Right lobe of liver (tissue), 4 donors: Measurements from ENCODE around the gene TMBIM6.

Experiments used
- POLR2A ChIP-seq: fragments of 450-650 bp; IDR thresholded peaks from one replicate; pipeline ENCODE4 v1.6.1; 2017; ENCODE audit warnings: antibody characterized with exemption, mild to moderate bottlenecking
- TF ChIP-seq, protein P1 (sequence below), 4 donors: fragments of 200-600 bp in 3 of 4; fragments of 450-650 bp in 1 of 4; IDR thresholded peaks; one replicate each; pipeline versions ENCODE4 v1.5.1 to v1.8.0; 2016 to 2022; ENCODE audit warnings: antibody characterized with exemption in 4 of 4, mild to moderate bottlenecking in 2 of 4
- donor health status: DM: no; HTN: no; CAD: no.
- donor health status: DM: no; HTN: no; CAD: no.
- donor health status: DM: no; HTN: yes; CAD: no.

DNA sequence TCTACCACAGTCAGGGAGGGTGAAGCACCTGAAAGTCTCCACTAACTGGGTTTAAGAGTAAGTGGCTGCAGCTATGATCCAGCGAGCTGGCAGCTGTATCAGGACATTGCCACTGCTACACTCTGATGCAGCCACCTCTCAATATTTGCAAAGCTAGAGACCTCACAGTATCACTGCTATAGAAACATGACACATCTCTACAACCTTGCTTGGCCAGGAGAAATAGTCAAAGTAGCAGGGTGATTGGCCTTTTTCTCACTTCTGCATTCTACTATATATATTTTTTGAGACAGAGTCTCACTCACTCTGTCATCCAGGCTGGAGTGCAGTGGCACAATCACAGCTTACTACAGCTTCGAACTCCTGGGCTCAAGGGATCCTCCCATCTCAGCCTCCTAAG, 24.8 kb upstream of the TMBIM6 start:
- TF ChIP-seq, protein P1, sequence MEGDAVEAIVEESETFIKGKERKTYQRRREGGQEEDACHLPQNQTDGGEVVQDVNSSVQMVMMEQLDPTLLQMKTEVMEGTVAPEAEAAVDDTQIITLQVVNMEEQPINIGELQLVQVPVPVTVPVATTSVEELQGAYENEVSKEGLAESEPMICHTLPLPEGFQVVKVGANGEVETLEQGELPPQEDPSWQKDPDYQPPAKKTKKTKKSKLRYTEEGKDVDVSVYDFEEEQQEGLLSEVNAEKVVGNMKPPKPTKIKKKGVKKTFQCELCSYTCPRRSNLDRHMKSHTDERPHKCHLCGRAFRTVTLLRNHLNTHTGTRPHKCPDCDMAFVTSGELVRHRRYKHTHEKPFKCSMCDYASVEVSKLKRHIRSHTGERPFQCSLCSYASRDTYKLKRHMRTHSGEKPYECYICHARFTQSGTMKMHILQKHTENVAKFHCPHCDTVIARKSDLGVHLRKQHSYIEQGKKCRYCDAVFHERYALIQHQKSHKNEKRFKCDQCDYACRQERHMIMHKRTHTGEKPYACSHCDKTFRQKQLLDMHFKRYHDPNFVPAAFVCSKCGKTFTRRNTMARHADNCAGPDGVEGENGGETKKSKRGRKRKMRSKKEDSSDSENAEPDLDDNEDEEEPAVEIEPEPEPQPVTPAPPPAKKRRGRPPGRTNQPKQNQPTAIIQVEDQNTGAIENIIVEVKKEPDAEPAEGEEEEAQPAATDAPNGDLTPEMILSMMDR (IDR thresholded peaks at IDR 0.05), result no peak
- no peak for TF ChIP-seq POLR2A
